Embryonic facial prominence (tissue), 1 donor: Measurements from ENCODE around the gene ZSCAN2.
"Not testable (repeated sequence)": the region's sequence is repeated elsewhere in the genome, so short reads cannot be mapped to it uniquely, and the experiment has no call there.

ENCODE experiments used
- DNase-seq: peaks from one replicate; pipeline ENCODE4 v3.0.0-alpha.2; 2016; ENCODE audit errors: extremely low spot score

ZSCAN2 gene

GRCh38 chr15:84638103-84638502, 37.3 kb downstream of the ZSCAN2 start:
- DNase-seq, result no peak

DNA sequence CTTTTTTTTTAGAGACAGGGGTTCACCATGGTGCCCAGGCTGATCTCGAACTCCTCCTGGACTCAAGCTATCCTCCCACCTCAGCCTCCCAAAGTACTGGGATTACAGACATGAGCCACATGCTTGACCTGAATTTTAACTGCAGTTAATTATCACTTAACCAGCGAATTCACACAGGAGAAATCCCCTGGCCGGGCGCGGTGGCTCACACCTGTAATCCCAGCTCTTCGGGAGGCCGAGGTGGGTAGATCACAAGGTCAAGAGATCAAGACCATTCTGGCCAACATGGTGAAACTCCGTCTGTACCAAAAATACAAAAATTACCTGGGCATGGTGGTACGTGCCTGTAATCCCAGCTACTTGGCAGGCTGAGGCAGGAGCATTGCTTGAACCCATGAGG, 41.1 kb downstream of the ZSCAN2 start:
- DNase-seq, result not testable (repeated sequence)

DNA sequence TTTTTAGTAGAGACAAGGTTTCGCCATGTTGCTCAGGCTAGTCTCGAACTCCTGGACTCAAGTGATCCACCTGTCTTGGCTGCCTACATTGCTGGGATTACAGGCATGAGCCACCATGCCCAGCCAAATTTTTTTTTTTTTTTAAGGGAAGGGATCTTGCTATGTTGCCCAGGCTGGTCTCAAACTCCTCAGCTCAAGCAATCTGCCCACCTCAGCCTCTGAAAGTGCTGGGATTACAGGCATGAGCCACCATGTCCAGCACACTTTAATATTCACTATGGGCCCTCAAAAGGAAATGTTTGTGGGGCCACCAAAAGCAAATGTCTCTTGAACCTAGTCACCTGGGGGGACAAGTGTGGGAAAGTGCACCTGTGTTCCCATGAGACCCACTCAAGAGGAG, 41.8 kb downstream of the ZSCAN2 start:
- DNase-seq, result not testable (repeated sequence)

DNA sequence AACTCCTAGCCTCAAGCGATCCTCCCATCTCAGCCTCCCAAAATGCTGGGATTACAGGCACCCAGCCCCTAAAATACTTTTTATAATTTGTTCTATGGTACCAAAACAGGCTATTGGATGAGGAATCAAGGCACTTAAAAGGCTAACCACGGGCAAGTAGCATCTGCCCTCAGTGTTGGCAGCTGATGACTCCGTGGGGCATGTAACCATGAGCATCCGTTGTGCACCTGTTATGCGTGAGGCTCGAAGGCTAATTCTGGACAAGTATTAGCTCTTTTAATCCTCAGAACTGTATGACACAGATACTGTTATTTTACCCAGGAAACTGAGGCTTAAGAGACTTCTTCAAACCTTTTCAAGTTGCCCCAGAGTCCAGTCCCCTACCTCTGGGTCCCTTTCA, 43.0 kb downstream of the ZSCAN2 start:
- DNase-seq, result no peak

- no peak for DNase-seq
These were observed 44.7 kb downstream of the ZSCAN2 start for GRCh38 chr15:84645496-84645895.

DNA sequence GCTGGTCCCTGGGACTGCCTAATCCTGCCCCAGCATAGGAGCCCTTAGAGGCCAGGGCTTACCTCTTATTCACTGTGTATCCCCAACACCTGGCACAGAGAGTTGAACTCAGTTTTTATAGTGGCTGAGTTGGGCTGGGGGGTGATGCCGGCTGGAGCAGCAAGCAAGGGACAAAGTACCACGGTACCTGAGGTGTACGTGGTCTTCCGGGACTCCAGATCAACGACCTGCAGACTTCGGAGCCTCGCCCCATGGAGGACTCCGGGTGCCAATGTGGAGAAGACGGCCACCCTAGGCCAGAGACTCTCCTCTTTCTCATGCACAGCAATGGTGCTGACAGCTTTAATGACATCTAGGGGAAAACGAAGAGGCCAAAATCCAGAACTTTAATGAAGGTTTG, 45.2 kb downstream of the ZSCAN2 start:
- no peak for DNase-seq

DNA sequence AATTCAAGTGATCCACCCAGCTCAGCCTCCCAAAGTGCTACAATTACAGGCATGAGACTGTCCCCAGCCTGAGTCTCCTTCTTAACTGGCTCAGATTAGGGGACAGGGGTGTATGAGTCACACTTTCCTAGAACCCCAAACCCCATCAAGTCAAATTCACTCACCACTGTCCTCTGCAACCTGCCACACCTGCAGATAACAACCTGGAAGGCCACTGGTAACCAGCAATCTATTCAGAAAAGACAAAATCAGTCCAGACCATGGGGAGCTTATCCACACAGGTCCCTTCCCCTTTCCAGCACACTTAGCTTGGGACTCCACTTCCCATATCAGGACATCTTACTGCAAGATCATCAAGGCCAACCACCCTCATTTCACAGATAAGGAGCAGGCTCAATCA, 46.9 kb downstream of the ZSCAN2 start:
- DNase-seq, result no peak

GRCh38 chr15:84648539-84648938, 47.7 kb downstream of the ZSCAN2 start:
- no peak for DNase-seq

- no peak for DNase-seq
These were observed 48.9 kb downstream of the ZSCAN2 start for GRCh38 chr15:84649706-84650105.

DNA sequence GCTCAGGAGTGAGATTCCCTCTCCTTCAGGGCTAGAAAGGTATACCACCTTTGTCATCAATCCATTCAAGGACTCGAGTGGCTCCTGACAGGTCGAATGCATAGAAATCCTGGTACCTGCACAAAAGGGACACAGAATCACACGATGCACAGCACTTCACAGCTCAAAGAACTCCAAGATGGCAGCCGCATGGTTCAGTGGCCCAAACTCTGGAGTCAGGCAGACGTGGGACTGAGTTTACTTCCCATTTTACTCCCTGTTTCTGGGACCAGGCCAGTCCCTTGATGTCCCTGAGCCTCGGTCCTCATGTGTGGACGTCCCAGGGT, 52.7 kb downstream of the ZSCAN2 start:
- DNase-seq, result no peak

GRCh38 chr15:84653910-84654688, 53.3 kb downstream of the ZSCAN2 start, which contains the start of gene WDR73:
Gene WDR73 (minus strand): TSS chr15:84654283. CDS start chr15:84654274, 9 bp downstream.
- peak; percentile 93 for DNase-seq

DNA sequence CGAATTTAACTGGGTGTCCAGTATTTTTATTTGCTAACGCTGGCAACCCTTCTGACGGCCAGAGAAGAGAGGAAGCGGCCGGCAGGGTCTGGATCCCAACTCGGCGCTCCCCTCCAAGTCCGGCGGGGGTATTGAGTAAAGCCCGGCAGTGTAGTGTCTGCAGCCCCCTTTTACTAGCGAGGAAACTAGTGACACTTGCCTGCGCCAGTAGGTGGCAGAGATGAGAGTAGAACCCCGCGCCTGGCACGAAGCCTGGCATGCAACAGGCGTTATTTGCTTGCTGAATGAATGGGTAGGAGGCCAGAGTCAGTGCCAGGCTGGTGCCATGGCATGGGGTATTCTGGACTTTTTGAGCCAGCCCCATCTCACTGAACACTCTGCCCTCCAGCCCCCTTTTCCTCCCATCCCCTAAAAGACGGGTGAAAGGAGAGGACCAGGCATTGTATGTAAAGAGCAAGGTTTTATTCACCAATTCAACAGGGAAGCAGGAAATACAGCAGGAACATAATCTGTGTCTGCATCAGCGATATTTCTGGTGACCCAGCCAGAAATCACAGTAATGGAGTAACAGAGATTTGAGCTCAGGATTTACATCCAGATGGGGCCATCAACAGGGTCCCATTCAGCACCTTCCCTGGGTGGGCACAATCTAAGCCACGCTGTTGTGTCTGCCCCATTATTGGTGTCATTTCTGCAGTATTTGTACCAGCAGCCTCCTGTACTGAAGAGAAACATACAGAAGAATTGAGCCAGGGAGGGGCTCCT, 54.1 kb downstream of the ZSCAN2 start:
- DNase-seq, result peak; percentile 54

DNA sequence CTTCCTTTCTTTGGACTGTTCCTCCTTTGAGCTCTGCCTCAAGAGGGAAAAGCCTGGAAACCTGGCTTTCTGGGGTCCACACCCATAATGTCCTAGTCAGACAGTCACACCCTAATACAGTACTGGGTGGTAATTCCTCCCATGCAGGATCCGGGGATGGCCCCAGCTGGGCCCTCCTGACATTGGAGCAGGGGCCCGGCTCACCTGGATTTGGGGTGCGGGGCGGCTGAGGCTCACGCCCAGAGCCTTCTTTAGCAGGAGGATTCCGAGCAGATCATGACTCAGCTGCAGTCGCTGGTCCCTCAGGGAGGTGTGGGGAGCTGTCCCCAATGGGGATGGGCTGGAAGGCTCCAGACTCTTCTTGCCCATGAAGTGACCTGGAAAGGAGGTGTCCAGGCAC, 56.2 kb downstream of the ZSCAN2 start:
- no peak for DNase-seq

DNA sequence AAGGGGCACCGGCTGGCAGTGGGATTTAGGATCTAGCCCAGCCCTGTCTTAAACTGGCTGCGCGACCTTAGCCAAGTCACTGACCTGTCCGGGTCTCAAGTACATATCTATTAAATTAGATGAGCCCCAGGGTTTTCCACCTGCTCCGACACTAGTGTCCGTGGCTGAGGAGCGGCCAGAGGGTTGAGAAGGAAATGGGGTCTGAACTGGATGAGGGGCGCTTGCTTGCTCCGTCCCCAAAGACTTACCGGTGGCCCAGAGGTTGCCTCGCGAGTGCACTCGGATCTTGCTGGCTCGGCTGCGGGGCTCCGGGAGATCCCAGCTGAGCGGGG, 56.9 kb downstream of the ZSCAN2 start:
- DNase-seq, result no peak

DNA sequence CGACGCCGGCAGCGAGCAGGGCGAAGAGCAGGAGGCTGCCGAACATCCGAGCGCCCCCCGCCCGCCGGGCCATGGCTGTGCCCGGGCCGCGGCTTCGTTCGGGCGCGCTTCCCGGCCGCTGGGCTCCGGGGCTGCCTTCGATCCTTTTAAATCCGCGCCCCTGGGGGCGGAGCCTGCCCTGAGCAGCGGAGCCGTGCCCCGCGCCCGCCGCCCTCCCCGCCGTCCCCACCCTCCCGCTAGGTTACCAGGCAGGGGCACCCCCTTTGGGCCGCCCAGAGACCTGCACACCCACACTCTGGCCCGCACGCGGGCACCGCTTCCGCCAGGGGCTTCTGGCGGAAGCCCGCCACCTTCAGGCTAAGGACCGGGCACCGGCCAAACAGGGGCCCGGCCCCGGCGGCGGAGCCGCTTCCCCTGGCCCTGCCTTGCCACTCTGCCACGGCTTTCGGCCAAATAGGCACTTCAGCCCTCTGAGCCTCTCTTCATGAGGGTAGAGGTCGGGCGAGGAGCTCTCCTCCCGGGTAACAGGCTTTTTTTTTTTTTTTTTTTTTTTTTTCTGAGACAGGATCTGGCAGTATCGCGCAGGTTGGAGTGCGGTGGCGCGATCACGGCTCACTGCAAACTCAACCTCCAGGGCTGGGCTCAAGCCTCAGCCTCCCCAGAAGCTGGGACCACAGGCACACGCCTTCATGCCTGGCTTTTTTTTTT, 57.4 kb downstream of the ZSCAN2 start, which contains the start of gene NMB:
Gene NMB (minus strand): TSS at position 120 of the 708 bp plus-strand sequence. CDS start 47 bp downstream, at position 73.
- no peak for DNase-seq

DNA sequence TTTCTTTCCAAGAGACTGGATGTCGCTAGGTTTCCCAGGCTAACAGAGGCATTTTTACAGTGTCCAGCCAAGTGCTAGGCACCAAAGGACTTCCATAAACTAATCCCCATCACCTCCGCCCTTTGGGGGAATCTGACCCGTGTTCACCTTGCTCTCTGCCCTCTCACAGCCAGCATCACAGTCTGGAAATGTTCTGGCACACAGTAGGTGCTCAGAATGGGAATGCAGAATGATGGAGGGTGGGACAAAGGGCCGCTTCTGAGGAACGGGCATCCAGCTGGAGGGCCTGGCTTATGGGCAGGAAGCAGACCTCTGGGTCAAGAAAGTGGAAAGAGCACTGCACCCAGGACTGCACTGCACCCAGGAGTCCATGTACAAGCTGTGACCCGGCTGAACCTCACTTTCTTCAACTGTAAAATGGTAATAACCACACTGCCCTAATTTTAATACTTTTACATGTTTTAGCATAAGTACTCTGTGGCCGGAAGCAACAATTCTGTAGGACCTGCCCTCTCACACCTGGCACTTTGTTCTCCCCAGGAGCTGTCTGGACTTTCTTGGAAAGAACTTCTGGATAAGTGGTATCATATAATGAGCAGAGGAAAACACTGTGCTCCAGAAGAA, 58.1 kb downstream of the ZSCAN2 start:
- DNase-seq, result no peak

DNA sequence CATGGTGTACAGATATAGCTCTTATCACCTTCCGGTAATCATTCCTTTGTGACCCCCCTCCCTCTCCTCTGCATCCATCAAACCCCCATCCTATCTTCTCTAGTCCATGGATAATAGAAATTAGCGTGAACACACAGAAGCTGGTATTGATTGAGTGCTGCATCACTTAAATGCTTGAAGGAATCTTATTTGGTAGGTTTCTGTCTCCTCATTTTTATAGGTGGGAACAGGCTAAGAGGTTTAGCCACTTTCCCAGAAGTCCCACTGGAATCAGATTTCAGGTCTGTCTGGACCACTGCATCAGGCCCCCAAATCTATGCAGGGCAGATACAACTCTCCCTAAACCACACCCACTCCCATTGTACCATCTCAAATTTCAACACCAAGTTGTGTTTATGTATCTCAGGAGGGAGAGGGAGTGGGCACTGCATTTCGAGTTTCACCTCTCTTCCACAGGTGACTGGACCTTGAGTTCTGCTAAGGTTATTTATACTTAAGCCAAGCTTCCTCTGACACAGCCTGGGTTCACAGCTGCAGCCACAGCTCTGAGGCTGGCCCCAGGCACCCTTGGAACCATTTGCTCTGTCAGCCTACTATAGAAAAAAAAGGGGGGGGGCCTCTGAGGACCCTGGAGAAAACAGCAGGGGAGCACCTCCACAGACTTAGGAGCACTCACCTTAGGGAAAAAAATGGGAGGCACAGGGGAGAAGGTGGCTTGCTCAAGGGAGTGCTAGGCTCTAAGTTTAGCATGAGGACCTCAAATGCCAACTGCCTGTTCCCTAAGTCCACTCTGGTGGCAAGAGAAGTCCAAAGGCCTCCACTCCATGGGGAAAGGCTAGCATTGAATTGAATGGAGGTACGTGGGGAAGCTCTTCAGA, 59.3 kb downstream of the ZSCAN2 start:
- DNase-seq, result no peak

DNA sequence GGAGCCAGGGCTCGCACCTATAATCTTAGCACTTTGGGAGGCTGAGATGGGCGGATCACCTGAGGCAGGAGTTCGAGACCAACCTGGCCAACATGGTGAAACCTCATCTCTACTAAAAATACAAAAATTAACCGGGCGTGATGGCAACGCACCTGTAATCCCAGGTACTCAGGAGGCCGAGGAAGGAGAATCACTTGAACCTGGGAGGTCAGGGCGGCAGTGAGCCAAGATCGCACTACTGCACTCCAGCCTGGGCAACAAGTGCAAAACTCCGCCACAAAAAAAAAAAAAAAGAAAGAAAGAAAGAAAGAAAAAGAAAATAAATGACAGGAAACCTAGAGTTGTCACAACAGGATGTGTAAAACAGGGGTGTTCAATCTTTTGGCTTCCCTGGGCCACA, 60.2 kb downstream of the ZSCAN2 start:
- no peak for DNase-seq

DNA sequence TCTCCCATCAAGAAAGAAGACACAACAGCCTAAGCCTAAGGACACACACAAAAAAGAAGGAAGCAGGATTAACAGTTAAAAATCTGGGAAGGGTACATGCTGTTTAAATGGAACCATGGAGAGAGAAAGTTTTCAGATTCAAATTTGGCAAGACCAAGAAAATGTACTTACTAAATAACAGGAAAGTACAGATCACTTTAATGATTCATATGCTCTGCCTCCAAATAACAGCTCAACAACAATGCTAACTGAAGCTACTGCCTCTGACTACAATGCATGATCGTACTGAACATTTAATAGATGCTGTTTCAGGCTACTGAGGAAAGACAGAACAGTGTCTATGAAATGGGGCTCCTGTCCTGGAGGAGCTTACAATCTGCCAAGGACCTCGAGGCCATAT, 65.6 kb downstream of the ZSCAN2 start:
- DNase-seq, result no peak

DNA sequence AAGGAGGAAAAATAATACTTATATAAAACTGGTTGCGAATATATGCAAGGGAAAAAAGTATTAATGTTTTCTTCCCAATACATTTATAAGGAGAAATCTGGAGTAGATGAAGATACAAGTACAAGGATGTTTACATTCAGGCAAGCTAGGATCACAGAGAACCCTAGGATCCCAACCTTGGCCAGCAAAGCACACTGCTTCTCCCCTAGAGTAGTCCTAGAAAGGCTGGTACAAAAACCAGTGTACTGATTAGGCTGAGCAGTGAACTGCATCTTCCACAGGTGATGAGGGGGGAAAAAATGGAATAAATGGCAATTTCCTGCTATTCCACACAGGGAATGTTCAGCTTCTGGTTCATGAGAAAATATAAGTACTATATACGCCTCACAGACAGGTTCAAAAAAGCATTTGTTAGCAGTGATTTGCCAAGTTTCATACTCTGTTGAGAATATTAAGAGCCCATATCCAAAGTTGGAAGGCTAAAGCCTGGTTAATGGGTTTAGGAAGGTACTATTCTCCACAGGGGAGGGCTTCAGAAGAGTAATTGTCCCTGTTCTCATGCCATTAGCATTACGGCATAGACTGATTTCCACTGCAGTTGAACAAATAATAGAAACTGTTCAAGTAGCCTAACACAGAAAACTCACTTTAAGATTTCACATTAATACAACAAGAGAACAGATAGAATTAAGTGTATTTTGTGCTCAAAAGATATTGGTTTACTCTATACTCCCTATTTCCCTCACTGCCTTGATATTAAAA, 67.6 kb downstream of the ZSCAN2 start:
- DNase-seq, result no peak
